NCI-H146 (cell line): Measurements from ENCODE around the gene TPX2.

Experiments used
- DNase-seq: peaks from one replicate; lab custom pipeline; 2025; lab: John Stamatoyannopoulos, UW

Gene TPX2

GRCh38 chr20:31833931-31834521 is 94.9 kb downstream of the TPX2 start:
- DNase-seq: no peak

GRCh38 chr20:31835554-31835953 is 96.5 kb downstream of the TPX2 start:
- DNase-seq: no peak

GRCh38 chr20:31835977-31836852 is 97.1 kb downstream of the TPX2 start:
- peak; percentile 37 for DNase-seq

- no peak for DNase-seq
Observed at GRCh38 chr20:31836853-31837608, 97.9 kb downstream of the TPX2 start.

GRCh38 chr20:31837896-31838397 is 98.9 kb downstream of the TPX2 start:
- no peak for DNase-seq

GRCh38 chr20:31838646-31839292 is 99.7 kb downstream of the TPX2 start:
- DNase-seq: no peak

GRCh38 chr20:31839782-31840487 is 100.8 kb downstream of the TPX2 start:
- DNase-seq: no peak

GRCh38 chr20:31840906-31841816 is 102.1 kb downstream of the TPX2 start:
- peak; percentile 22 for DNase-seq

GRCh38 chr20:31841928-31842327 is 102.8 kb downstream of the TPX2 start:
- no peak for DNase-seq

- no peak for DNase-seq
Observed at GRCh38 chr20:31842471-31843157, 103.5 kb downstream of the TPX2 start.

GRCh38 chr20:31843288-31843687 is 104.2 kb downstream of the TPX2 start:
- DNase-seq: no peak

- no peak for DNase-seq
Observed at GRCh38 chr20:31843881-31844280, 104.8 kb downstream of the TPX2 start.

GRCh38 chr20:31844737-31845299 is 105.7 kb downstream of the TPX2 start:
- no peak for DNase-seq

GRCh38 chr20:31845300-31845863 is 106.3 kb downstream of the TPX2 start, which contains the start of gene FOXS1:
Gene FOXS1 (minus strand): TSS chr20:31845604. CDS start chr20:31845542, 62 bp downstream.
- DNase-seq: no peak

GRCh38 chr20:31846793-31847138 is 107.7 kb downstream of the TPX2 start:
- DNase-seq: no peak

GRCh38 chr20:31848088-31848999 is 109.3 kb downstream of the TPX2 start:
- no peak for DNase-seq

GRCh38 chr20:31849306-31849930 is 110.3 kb downstream of the TPX2 start:
- DNase-seq: peak; percentile 92
